KOPT-K1 (cell line): Measurements from ENCODE around the gene STAT5B.
"Not testable (repeated sequence)": the region's sequence is repeated elsewhere in the genome, so short reads cannot be mapped to it uniquely, and the experiment has no call there.

ENCODE experiments used
- H3K27ac ChIP-seq: fragments of 200-600 bp; sonication (generic); 2 replicates; pipeline ENCODE4 v1.5.1; 2016; ENCODE audit warnings: antibody characterized with exemption, mild to moderate bottlenecking, low read depth, low read length; ENCODE audit not compliant: poor library complexity, severe bottlenecking
- H3K36me3 ChIP-seq: fragments of 200-600 bp; sonication (generic); 2 replicates; pipeline ENCODE4 v1.5.1; 2017; ENCODE audit warnings: antibody characterized with exemption, mild to moderate bottlenecking, low read length, moderate library complexity; ENCODE audit not compliant: insufficient read depth
- H3K9me3 ChIP-seq: fragments of 200-600 bp; sonication (generic); 2 replicates; pipeline ENCODE4 v1.5.1; 2017; ENCODE audit warnings: antibody characterized with exemption, low read length, mild to moderate bottlenecking; ENCODE audit not compliant: insufficient read depth, poor library complexity, severe bottlenecking

The STAT5B gene

GRCh38 chr17:42225646-42226045, 50.5 kb downstream of the STAT5B start:
- Histone ChIP-seq H3K36me3 (peaks cover 90% of the 10 kb centered on the region), H3K27ac (no peak overlapping the region), H3K9me3 (no peaks in the 10 kb centered on the region)

- Histone ChIP-seq H3K36me3 (peaks cover 87% of the 10 kb centered on the region), H3K9me3 (no peaks in the 10 kb centered on the region), H3K27ac (no peak overlapping the region)
These were observed 51.5 kb downstream of the STAT5B start for GRCh38 chr17:42224651-42225050.

- peaks cover 76% of the 10 kb centered on the region for H3K36me3 ChIP-seq
- H3K27ac ChIP-seq, result peak overlapping the region; percentile 24
- no peaks in the 10 kb centered on the region for H3K9me3 ChIP-seq
These were observed 54.1 kb downstream of the STAT5B start for GRCh38 chr17:42221886-42222745.

GRCh38 chr17:42219280-42219679, 56.9 kb downstream of the STAT5B start:
- H3K27ac ChIP-seq, H3K9me3 ChIP-seq: not testable (repeated sequence)
- H3K36me3 ChIP-seq, result peaks cover 82% of the 10 kb centered on the region

- H3K36me3 ChIP-seq, result peaks cover 94% of the 10 kb centered on the region
These were observed 62.0 kb downstream of the STAT5B start for GRCh38 chr17:42214156-42214555.

GRCh38 chr17:42212382-42212781, 63.8 kb downstream of the STAT5B start:
- Histone ChIP-seq H3K36me3 (peaks cover 99% of the 10 kb centered on the region), H3K27ac (no peak overlapping the region), H3K9me3 (no peaks in the 10 kb centered on the region)

More at GRCh38 chr17:42214156-42214555, 62.0 kb downstream of the STAT5B start:
- no peak overlapping the region for H3K27ac ChIP-seq
- no peaks in the 10 kb centered on the region for H3K9me3 ChIP-seq

GRCh38 chr17:42211921-42212341, 64.3 kb downstream of the STAT5B start:
- not testable (repeated sequence) for H3K27ac ChIP-seq, H3K9me3 ChIP-seq
- peaks cover 99% of the 10 kb centered on the region for H3K36me3 ChIP-seq

GRCh38 chr17:42210046-42210445, 66.1 kb downstream of the STAT5B start:
- Histone ChIP-seq H3K27ac (no peak overlapping the region), H3K9me3 (no peaks in the 10 kb centered on the region), H3K36me3 (peaks cover 99% of the 10 kb centered on the region)

- H3K27ac ChIP-seq, H3K9me3 ChIP-seq: not testable (repeated sequence)
- H3K36me3 ChIP-seq, result peaks cover 99% of the 10 kb centered on the region
These were observed 70.0 kb downstream of the STAT5B start for GRCh38 chr17:42206153-42206612.

GRCh38 chr17:42203354-42203753, 72.8 kb downstream of the STAT5B start:
- Histone ChIP-seq H3K27ac (no peak overlapping the region), H3K36me3 (peaks cover 95% of the 10 kb centered on the region), H3K9me3 (no peaks in the 10 kb centered on the region)

- Histone ChIP-seq H3K36me3 (peaks cover 88% of the 10 kb centered on the region), H3K9me3 (no peaks in the 10 kb centered on the region), H3K27ac (no peak overlapping the region)
These were observed 73.5 kb downstream of the STAT5B start for GRCh38 chr17:42202696-42203095.

- Histone ChIP-seq H3K27ac (no peak overlapping the region), H3K36me3 (peaks cover 83% of the 10 kb centered on the region), H3K9me3 (no peaks in the 10 kb centered on the region)
These were observed 74.0 kb downstream of the STAT5B start for GRCh38 chr17:42202159-42202558.

- no peaks in the 10 kb centered on the region for H3K9me3 ChIP-seq
- peaks cover 75% of the 10 kb centered on the region for H3K36me3 ChIP-seq
- no peak overlapping the region for H3K27ac ChIP-seq
These were observed 74.8 kb downstream of the STAT5B start for GRCh38 chr17:42201458-42201772.

- Histone ChIP-seq H3K27ac (no peak overlapping the region), H3K36me3 (peaks cover 70% of the 10 kb centered on the region), H3K9me3 (no peaks in the 10 kb centered on the region)
These were observed 75.3 kb downstream of the STAT5B start for GRCh38 chr17:42200706-42201457.

- H3K36me3 ChIP-seq, result peaks cover 56% of the 10 kb centered on the region
- H3K27ac ChIP-seq, result no peak overlapping the region
- H3K9me3 ChIP-seq, result no peaks in the 10 kb centered on the region
These were observed 76.7 kb downstream of the STAT5B start for GRCh38 chr17:42199416-42200011.
